Calu3 (cell line): ENCODE results near the gene IGFL3. TPM values are rescaled to one million over a fixed set of nuclear protein-coding genes. Genes with fewer than 3 reads are reported as not detected.

ENCODE experiments used
- BruUV-seq: library from RNA; stranded (reverse); fragments of 400-500 nt; replicated peaks from 2 replicates; lab custom pipeline; 2021; lab: Mats Ljungman, UMichigan
- CTCF ChIA-PET: fragments of 300-600 bp; sonication (Branson Sonifier 250); formaldehyde crosslinking; loops from one replicate; lab custom pipeline; 2022; ENCODE audit warnings: antibody characterized with exemption; lab: Charles Lee
- DNase-seq: peaks from one replicate; pipeline ENCODE4 v3.0.0; 2022
- H3K27ac Mint-ChIP-seq: one replicate; pipeline ENCODE4 v1.8.0; 2022; ENCODE audit warnings: mixed read lengths; ENCODE audit not compliant: unreplicated experiment
- H3K27me3 Mint-ChIP-seq: one replicate; pipeline ENCODE4 v1.8.0; 2022; ENCODE audit warnings: mixed read lengths; ENCODE audit not compliant: unreplicated experiment
- H3K36me3 Mint-ChIP-seq: one replicate; pipeline ENCODE4 v1.8.0; 2022; ENCODE audit warnings: mild to moderate bottlenecking, moderate library complexity, mixed read lengths; ENCODE audit not compliant: insufficient read depth, unreplicated experiment
- H3K4me1 Mint-ChIP-seq: one replicate; pipeline ENCODE4 v1.8.0; 2022; ENCODE audit warnings: mild to moderate bottlenecking, low read depth, mixed read lengths; ENCODE audit not compliant: unreplicated experiment
- H3K4me3 Mint-ChIP-seq: one replicate; pipeline ENCODE4 v1.8.0; 2022; ENCODE audit warnings: mild to moderate bottlenecking, low read depth, moderate library complexity, mixed read lengths; ENCODE audit not compliant: unreplicated experiment
- H3K9me3 Mint-ChIP-seq: one replicate; pipeline ENCODE4 v1.8.0; 2022; ENCODE audit warnings: low read depth, mixed read lengths; ENCODE audit not compliant: unreplicated experiment
- intact Hi-C: fragments of 100-400 bp; cut with micrococcal nuclease; formaldehyde crosslinking; loops from one replicate; pipeline ENCODE4 v1.10.0; 2022; ENCODE audit not compliant: unreplicated experiment
- total RNA-seq: library from RNA; stranded (reverse); gene quantifications from 2 replicates; pipeline ENCODE4 v1.2.3, GENCODE V29; 2022
- TF ChIP-seq, protein P1 (sequence below): fragments of 200-600 bp; IDR thresholded peaks from one replicate; pipeline ENCODE4 v1.8.0; 2022; ENCODE audit warnings: antibody characterized with exemption; ENCODE audit not compliant: unreplicated experiment

Gene IGFL3
- total RNA-seq, 1 experiment from 2014 or later = not detected

DNA sequence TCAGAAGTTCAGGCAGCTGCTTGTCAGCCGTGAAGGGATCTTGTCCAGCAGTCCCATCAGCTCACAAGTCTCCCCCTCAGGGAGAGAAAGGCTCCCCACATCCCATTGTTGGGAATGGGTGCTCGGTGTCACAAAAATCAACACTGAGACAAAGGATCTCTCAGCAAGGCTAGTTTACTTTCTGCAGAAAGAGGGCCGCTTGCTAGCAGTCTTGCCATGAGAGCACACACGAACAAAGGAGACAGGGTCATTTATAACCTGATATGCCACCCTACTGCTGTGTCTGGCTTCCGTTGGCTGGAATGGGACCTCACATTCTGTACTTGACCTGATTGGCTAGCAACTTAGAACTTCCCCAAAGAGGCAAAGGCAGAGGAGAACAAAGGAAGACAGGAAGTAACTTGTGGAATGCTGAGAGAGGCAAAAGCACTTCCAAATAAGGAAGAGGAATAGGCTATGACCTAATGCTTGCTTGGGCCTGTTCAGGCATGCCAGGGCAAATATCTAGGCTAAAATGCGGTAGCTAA is 8.7 kb upstream of the IGFL3 start:
- Mint-ChIP-seq H3K36me3 (no peaks in the 10 kb centered on the region), H3K27me3 (peaks cover 54% of the 10 kb centered on the region), H3K4me3 (no peak overlapping the region), H3K9me3 (no peaks in the 10 kb centered on the region), H3K4me1 (peaks cover 16% of the 10 kb centered on the region), H3K27ac (no peak overlapping the region)
- TF ChIP-seq, protein P1, sequence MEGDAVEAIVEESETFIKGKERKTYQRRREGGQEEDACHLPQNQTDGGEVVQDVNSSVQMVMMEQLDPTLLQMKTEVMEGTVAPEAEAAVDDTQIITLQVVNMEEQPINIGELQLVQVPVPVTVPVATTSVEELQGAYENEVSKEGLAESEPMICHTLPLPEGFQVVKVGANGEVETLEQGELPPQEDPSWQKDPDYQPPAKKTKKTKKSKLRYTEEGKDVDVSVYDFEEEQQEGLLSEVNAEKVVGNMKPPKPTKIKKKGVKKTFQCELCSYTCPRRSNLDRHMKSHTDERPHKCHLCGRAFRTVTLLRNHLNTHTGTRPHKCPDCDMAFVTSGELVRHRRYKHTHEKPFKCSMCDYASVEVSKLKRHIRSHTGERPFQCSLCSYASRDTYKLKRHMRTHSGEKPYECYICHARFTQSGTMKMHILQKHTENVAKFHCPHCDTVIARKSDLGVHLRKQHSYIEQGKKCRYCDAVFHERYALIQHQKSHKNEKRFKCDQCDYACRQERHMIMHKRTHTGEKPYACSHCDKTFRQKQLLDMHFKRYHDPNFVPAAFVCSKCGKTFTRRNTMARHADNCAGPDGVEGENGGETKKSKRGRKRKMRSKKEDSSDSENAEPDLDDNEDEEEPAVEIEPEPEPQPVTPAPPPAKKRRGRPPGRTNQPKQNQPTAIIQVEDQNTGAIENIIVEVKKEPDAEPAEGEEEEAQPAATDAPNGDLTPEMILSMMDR = no peak
- peak; percentile 45 for DNase-seq
- intact Hi-C loops = no loop called here
- BruUV-seq = no TSS peak
- CTCF ChIA-PET = no interaction called here

DNA sequence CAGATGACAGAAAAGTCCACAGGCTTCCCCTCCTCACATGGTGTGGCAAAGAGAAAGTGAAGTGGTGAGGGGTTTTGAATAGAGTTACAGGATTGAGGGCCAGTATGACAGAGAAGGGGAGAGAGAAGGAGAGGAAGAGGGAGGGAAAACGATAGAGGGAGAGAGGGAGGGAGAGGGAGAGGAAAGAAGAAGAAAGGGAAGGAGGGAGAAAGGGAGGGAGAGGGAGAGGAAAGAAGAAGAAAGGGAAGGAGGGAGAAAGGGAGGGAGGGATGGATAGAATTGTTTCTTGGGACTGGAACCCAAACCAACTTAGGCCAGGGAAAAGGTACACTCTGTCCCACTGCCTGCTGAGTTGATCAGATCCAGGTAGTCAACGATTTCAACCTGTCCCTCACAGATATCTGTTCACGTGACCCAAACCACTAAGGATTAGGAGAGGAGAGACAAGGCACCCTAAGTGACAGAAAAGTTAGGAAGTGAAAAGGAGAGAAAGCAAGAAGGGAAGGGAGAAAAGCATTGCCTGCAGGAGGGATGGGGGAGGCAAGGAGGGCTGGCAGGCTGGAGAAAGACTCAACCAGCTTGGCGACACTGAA is 8.1 kb upstream of the IGFL3 start:
- CTCF ChIA-PET = no interaction called here
- H3K27ac Mint-ChIP-seq = no peak overlapping the region
- H3K9me3 Mint-ChIP-seq = no peaks in the 10 kb centered on the region
- DNase-seq = no peak
- intact Hi-C loops = no loop called here
- no TSS peak for BruUV-seq
- peaks cover 16% of the 10 kb centered on the region for H3K4me1 Mint-ChIP-seq
- no peak overlapping the region for H3K4me3 Mint-ChIP-seq
- H3K36me3 Mint-ChIP-seq = no peaks in the 10 kb centered on the region
- TF ChIP-seq, protein P1 = no peak
- peaks cover 49% of the 10 kb centered on the region for H3K27me3 Mint-ChIP-seq

DNA sequence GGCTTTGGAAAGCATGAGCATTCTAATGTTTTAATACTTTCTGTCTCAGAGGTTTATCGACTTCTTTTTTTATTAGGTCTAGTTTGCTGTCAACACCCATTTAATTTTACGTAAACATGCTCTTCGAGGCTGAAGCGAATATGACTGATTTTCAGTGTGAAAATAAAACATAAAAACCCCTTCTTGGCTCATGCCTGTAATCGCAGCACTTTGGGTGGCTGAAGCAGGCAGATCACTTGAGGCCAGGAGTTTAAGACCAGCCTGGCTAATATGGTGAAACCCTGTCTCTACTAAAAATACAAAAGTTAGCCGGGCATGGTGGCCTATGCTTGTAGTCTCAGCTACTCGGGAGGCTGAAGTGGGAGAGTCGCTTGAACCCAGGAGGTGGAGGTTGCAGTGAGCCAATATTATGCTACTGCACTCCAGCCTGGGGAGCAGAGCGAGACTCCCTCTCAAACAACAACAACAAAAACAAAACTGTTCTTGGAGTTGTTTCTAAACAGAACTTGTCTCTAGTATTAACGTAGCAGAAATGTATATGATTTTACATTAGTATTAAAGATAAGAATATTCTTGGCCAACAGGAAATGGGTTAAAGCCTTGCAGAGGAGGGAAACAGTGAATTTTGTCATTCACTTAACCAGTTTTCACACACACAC is 7.1 kb upstream of the IGFL3 start:
- Mint-ChIP-seq H3K36me3 (no peaks in the 10 kb centered on the region), H3K4me1 (peaks cover 16% of the 10 kb centered on the region), H3K27ac (no peak overlapping the region), H3K27me3 (peaks cover 39% of the 10 kb centered on the region), H3K9me3 (no peaks in the 10 kb centered on the region), H3K4me3 (no peak overlapping the region)
- BruUV-seq = no TSS peak
- CTCF ChIA-PET = interaction anchor here (0.5 kb wide), 1 partner anchor 344 kb away, joined by 5 read pairs; no protein-coding TSS in a partner anchor
- TF ChIP-seq, protein P1 = no peak
- no peak for DNase-seq
- intact Hi-C loops = no loop called here

DNA sequence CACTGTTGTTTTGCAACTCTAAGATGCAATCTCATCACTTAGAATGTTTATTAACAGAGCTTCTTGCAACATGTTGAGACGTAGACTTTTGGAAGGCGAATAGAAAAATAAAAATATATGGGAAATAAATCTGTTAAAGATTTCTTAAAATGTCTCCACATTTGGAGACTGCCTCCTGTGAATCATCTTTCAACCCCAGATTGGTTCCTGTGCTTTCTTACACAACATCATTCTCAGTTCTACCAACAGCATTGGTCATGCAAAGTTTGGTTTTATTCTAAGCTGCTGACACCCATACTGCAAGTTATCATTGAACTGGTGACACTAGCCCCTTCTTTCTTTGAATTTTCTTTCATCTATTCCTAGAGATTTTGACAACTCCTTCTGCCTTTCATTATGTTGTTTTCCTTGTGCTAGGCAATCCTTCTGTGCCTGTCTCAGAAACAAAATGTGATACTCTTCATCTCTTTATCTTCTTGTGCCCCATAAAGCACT is 1.6 kb upstream of the IGFL3 start:
- H3K36me3 Mint-ChIP-seq = no peaks in the 10 kb centered on the region
- CTCF ChIA-PET = interaction anchor here (0.6 kb wide), 1 partner anchor 169 kb away, joined by 4 read pairs; no protein-coding TSS in a partner anchor
- H3K4me3 Mint-ChIP-seq = no peak overlapping the region
- H3K27me3 Mint-ChIP-seq = peaks cover 14% of the 10 kb centered on the region
- no TSS peak for BruUV-seq
- no peaks in the 10 kb centered on the region for H3K4me1 Mint-ChIP-seq
- intact Hi-C loops = no loop called here
- no peak for DNase-seq
- no peak overlapping the region for H3K27ac Mint-ChIP-seq
- no peaks in the 10 kb centered on the region for H3K9me3 Mint-ChIP-seq
- TF ChIP-seq, protein P1 = no peak
